CD4-positive, alpha-beta T cell (primary cell): Measurements from ENCODE around the gene TMEM41A. TPM values are rescaled to one million over a fixed set of nuclear protein-coding genes. Genes with fewer than 3 reads are reported as not detected.

ENCODE experiments used
- ATAC-seq: fragments of 200-7000 bp; cut with Tn5 transposase; one replicate; pipeline ENCODE4 v1.10.0; 2022; ENCODE audit warnings: mild to moderate bottlenecking; ENCODE audit not compliant: poor library complexity
- CTCF ChIA-PET: fragments of 350-600 bp; sonication (Branson Sonifier 250); formaldehyde crosslinking; loops from one replicate; lab custom pipeline; 2021; ENCODE audit warnings: antibody characterized with exemption, inconsistent platforms; lab: Charles Lee
- POLR2A ChIA-PET: fragments of 350-600 bp; sonication (Branson Sonifier 250); formaldehyde crosslinking; loops from one replicate; lab custom pipeline; 2021; ENCODE audit warnings: antibody characterized with exemption, inconsistent platforms; lab: Charles Lee
- DNase-seq, 14 experiments: peaks; one replicate each; pipeline ENCODE4 v3.0.0-alpha.2; 2013 to 2020; ENCODE audit warnings: mixed read lengths in 2 of 14
- H3K27ac ChIP-seq, 2 donors: one replicate each; pipeline versions ENCODE4 v1.5.1 to v1.7.0; 2013; ENCODE audit warnings: low read length in 2 of 2, low read depth in 1 of 2, mild to moderate bottlenecking in 1 of 2
- H3K27me3 ChIP-seq, 2 experiments: 1 replicate in 1 of 2; 2 replicates in 1 of 2; pipeline versions ENCODE4 v1.6.1 to v1.7.0; 2013; ENCODE audit warnings: low read length in 2 of 2, control low read depth in 1 of 2, mild to moderate bottlenecking in 1 of 2, moderate library complexity in 1 of 2; ENCODE audit not compliant: insufficient read depth in 2 of 2, control insufficient read depth in 1 of 2
- H3K36me3 ChIP-seq: one replicate; pipeline ENCODE4 v1.6.1; 2013; ENCODE audit warnings: low read length, control low read depth; ENCODE audit not compliant: insufficient read depth
- H3K4me1 ChIP-seq: one replicate; pipeline ENCODE4 v1.6.1; 2013; ENCODE audit warnings: low read length, control low read depth; ENCODE audit not compliant: insufficient read depth
- H3K4me3 ChIP-seq: one replicate; pipeline ENCODE4 v1.5.1; 2013; ENCODE audit warnings: mild to moderate bottlenecking, low read length, moderate library complexity
- H3K9me3 ChIP-seq, 2 experiments: 1 replicate in 1 of 2; 2 replicates in 1 of 2; pipeline versions ENCODE4 v1.6.1 to v1.7.0; 2013; ENCODE audit warnings: low read length in 2 of 2, mild to moderate bottlenecking in 2 of 2, control low read depth in 1 of 2, moderate library complexity in 1 of 2; ENCODE audit not compliant: control insufficient read depth in 1 of 2, insufficient read depth in 1 of 2
- H3K27ac Mint-ChIP-seq: one replicate; pipeline ENCODE4 v1.8.0; 2020; ENCODE audit warnings: mixed read lengths
- H3K27me3 Mint-ChIP-seq: one replicate; pipeline ENCODE4 v1.8.0; 2021; ENCODE audit warnings: mixed read lengths
- H3K36me3 Mint-ChIP-seq: one replicate; pipeline ENCODE4 v1.8.0; 2021; ENCODE audit warnings: low read depth, mixed read lengths
- H3K4me1 Mint-ChIP-seq: one replicate; pipeline ENCODE4 v1.8.0; 2021; ENCODE audit warnings: low read depth, mixed read lengths
- H3K4me3 Mint-ChIP-seq: one replicate; pipeline ENCODE4 v1.8.0; 2020; ENCODE audit warnings: mild to moderate bottlenecking, mixed read lengths
- H3K9me3 Mint-ChIP-seq: one replicate; pipeline ENCODE4 v1.8.0; 2020; ENCODE audit warnings: mixed read lengths
- intact Hi-C, 2 experiments: fragments of 100-400 bp; cut with DNase I in 1 of 2; cut with micrococcal nuclease in 1 of 2; formaldehyde crosslinking; loops; one replicate each; pipeline versions ENCODE4 v1.15.1 to v1.9.0; 2023 to 2025; cut with DNase I, micrococcal nuclease
- total RNA-seq, 174 experiments: library from RNA in 2 of 174; stranded (reverse) in 2 of 174; gene quantifications; one replicate each; pipeline ENCODE4 v1.2.3 and lab custom pipeline; 2021 to 2026
- TF ChIP-seq, protein P1 (sequence below): fragments of 200-600 bp; IDR thresholded peaks from one replicate; pipeline ENCODE4 v1.8.0; 2022; ENCODE audit warnings: antibody characterized with exemption, mild to moderate bottlenecking

TMEM41A gene
- total RNA-seq, 2 experiments from 2014 or later, result 26.8 to 29.1 TPM

DNA sequence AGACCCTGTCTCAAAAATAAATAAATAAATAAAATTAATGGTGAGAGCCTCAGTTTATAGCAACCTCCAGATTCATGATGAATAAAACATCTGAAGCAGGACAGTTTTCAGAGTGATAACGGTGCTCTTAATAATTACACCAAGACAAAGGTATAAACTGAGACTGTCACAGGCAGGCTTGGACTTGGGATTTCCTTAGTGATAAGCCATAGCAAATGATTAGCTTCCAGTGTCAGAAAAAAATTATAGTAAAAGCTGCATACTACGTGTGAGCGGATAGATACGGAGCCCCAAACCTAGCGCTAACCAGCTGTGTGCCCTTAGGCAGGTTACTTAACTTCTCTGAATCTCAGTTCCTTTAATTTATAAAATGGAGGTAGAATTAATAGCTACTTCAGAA, 32.0 kb upstream of the TMEM41A start:
- POLR2A ChIA-PET, result no interaction called here

DNA sequence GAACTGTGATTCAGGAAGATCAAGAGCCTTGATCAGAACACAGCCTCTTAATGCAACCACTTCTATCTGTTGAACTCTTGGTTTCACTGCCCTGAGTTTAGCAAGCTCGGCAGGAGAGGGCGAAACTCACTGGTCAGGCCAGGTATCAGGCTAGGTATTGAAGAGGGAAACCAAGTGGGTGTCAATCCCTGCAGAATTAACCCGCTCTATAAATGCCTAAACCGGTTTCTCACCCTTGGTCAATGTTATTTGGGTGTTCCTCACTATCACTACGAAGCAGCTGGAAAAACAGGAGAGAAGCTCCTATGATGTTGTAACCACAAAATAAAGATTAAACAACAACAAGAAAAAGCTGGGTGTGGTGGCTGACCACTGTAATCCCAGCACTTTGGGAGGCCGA, 29.7 kb upstream of the TMEM41A start:
- no peaks in the 10 kb centered on the region for H3K4me1 ChIP-seq
- no peaks in the 10 kb centered on the region for H3K9me3 ChIP-seq
- DNase-seq (no peak), ATAC-seq (no peak)
- no peak overlapping the region for H3K4me3 ChIP-seq
- no peaks in the 10 kb centered on the region for H3K27me3 ChIP-seq
- no peaks in the 10 kb centered on the region for H3K36me3 Mint-ChIP-seq
- TF ChIP-seq, protein P1, sequence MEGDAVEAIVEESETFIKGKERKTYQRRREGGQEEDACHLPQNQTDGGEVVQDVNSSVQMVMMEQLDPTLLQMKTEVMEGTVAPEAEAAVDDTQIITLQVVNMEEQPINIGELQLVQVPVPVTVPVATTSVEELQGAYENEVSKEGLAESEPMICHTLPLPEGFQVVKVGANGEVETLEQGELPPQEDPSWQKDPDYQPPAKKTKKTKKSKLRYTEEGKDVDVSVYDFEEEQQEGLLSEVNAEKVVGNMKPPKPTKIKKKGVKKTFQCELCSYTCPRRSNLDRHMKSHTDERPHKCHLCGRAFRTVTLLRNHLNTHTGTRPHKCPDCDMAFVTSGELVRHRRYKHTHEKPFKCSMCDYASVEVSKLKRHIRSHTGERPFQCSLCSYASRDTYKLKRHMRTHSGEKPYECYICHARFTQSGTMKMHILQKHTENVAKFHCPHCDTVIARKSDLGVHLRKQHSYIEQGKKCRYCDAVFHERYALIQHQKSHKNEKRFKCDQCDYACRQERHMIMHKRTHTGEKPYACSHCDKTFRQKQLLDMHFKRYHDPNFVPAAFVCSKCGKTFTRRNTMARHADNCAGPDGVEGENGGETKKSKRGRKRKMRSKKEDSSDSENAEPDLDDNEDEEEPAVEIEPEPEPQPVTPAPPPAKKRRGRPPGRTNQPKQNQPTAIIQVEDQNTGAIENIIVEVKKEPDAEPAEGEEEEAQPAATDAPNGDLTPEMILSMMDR, result no peak
- no peaks in the 10 kb centered on the region for H3K36me3 ChIP-seq
- intact Hi-C loops, result no loop called here
- ChIA-PET CTCF (no interaction called here), POLR2A (no interaction called here)
- H3K27me3 Mint-ChIP-seq, result peaks cover 22% of the 10 kb centered on the region
- no peaks in the 10 kb centered on the region for H3K9me3 Mint-ChIP-seq
- no peaks in the 10 kb centered on the region for H3K4me1 Mint-ChIP-seq
- no peak overlapping the region for H3K4me3 Mint-ChIP-seq
- H3K27ac ChIP-seq, result no peak overlapping the region
- H3K27ac Mint-ChIP-seq, result no peak overlapping the region

More for the DNA sequence above, 32.0 kb upstream of the TMEM41A start:
- Histone ChIP-seq H3K9me3 (no peaks in the 10 kb centered on the region), H3K27ac (no peak overlapping the region), H3K36me3 (no peaks in the 10 kb centered on the region), H3K4me1 (no peaks in the 10 kb centered on the region), H3K4me3 (no peak overlapping the region), H3K27me3 (no peaks in the 10 kb centered on the region)
- Mint-ChIP-seq H3K4me1 (no peaks in the 10 kb centered on the region), H3K36me3 (no peaks in the 10 kb centered on the region), H3K27ac (no peak overlapping the region), H3K27me3 (peaks cover 5% of the 10 kb centered on the region), H3K4me3 (no peak overlapping the region), H3K9me3 (no peaks in the 10 kb centered on the region)
- ATAC-seq, result no peak
- intact Hi-C loops, result no loop called here
- CTCF ChIA-PET, result no interaction called here
- DNase-seq, result no peak
- TF ChIP-seq, protein P1, result no peak

DNA sequence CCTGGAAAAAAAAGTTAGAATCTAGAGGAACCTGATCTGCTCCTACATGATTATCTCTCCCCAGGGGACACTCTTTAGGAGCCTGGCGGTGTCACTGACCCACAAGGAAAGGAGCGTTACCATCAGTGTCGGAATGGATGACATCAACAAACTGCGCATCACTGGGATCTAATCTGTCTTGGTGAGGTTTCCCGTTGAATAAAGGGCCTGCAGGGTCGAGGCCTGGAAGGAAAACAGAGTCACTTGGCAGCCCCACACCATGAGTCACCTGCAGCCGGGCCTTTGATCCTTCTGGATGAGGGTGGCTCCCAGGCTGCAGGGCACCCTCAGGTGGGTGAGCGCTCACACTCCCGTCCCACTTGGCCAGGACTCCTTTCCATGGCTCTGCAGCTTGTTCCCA, 28.5 kb upstream of the TMEM41A start:
- Mint-ChIP-seq H3K36me3 (no peaks in the 10 kb centered on the region), H3K27me3 (peaks cover 22% of the 10 kb centered on the region), H3K4me1 (no peaks in the 10 kb centered on the region), H3K4me3 (no peak overlapping the region), H3K9me3 (no peaks in the 10 kb centered on the region), H3K27ac (no peak overlapping the region)
- no peak overlapping the region for H3K4me3 ChIP-seq
- no peak for ATAC-seq
- H3K9me3 ChIP-seq, result no peaks in the 10 kb centered on the region
- TF ChIP-seq, protein P1, result no peak
- ChIA-PET POLR2A (no interaction called here), CTCF (no interaction called here)
- no peaks in the 10 kb centered on the region for H3K4me1 ChIP-seq
- H3K27ac ChIP-seq, result no peak overlapping the region
- no peak for DNase-seq
- intact Hi-C loops, result no loop called here
- no peaks in the 10 kb centered on the region for H3K36me3 ChIP-seq
- no peaks in the 10 kb centered on the region for H3K27me3 ChIP-seq
